WI38 (cell line): Measurements from ENCODE around the gene PCBP3.
"Not testable (repeated sequence)": the region's sequence is repeated elsewhere in the genome, so short reads cannot be mapped to it uniquely, and the experiment has no call there.

Experiments
- H3K4me3 ChIP-seq: 2 replicates; pipeline ENCODE4 v1.5.1; 2011; ENCODE audit warnings: low read depth, mild to moderate bottlenecking, control low read depth, low read length
- CTCF ChIP-seq: IDR thresholded peaks from 2 replicates; pipeline ENCODE4 v1.5.1; 2012; ENCODE audit warnings: low read depth, mild to moderate bottlenecking, control low read depth, low read length

Gene PCBP3

DNA sequence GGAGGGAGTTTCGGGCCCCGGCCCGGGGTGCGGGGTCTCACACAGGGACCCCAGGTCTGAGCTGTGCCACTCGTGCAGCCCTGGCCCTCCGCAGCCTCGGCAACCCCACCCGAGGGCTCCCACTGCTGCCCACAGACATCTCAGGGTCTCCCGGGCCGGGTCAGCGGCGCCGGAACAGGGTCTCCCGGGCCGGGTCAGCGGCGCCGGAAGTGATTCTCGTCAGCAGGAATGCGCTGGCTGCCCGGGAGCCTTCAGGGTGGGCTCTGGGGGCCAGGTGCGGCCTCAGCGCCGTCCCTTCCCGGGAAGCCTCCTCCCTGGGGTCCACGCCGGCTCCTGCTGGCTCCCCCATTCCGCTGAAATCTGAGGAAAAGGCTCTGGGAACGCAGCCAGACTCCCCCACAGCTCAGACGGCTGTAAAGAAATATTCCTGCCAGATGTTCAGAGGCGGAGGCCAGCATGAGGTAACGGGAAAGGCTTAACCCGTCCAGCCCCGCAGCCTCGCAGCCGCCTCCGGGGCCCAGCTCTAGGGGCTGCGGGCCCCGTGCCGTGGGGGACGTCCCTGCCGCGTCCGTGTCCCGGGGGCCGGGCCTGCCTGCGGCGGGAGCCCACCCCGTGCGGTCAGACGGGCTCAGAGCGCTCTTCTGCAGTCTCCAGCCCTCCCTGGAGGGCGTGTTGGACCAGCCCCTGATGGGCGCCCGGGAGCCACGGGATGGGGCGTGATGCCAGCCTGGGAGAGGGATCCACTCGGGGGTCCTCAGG is 329.4 kb downstream of the PCBP3 start:
- no peak for TF ChIP-seq CTCF
- H3K4me3 ChIP-seq, result peak overlapping the region; percentile 44

DNA sequence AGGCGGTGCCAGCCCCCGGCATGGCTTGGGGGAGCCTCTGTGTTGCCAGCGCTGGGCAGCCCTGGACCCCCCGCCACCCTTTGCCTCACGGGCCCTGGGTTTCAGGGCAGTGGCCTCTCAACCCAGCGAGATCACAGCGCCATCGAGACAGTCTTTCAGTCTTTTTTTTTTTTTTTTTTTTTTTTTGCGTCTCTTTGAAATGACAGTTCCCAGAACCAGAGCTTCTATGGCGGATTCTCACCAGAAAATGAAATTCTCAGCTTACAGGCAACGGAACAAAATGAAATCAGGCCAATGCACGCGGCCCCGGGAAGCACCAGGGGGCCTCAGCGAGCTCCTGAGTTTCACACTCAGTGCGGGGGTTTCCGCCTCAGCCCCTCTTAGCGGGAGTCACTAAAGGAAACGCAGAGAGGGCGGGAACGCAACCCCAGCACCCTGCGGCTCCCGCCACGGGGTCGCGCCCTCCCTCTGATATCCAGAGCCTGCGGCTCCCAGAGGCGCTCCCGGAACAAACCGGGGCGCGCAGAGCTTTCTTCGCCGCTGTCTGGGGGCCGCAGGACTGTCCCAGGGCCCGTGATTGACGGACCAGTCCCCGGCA is 330.0 kb downstream of the PCBP3 start:
- TF ChIP-seq CTCF, result peak; percentile 77
- peak overlapping the region; percentile 44 for H3K4me3 ChIP-seq

DNA sequence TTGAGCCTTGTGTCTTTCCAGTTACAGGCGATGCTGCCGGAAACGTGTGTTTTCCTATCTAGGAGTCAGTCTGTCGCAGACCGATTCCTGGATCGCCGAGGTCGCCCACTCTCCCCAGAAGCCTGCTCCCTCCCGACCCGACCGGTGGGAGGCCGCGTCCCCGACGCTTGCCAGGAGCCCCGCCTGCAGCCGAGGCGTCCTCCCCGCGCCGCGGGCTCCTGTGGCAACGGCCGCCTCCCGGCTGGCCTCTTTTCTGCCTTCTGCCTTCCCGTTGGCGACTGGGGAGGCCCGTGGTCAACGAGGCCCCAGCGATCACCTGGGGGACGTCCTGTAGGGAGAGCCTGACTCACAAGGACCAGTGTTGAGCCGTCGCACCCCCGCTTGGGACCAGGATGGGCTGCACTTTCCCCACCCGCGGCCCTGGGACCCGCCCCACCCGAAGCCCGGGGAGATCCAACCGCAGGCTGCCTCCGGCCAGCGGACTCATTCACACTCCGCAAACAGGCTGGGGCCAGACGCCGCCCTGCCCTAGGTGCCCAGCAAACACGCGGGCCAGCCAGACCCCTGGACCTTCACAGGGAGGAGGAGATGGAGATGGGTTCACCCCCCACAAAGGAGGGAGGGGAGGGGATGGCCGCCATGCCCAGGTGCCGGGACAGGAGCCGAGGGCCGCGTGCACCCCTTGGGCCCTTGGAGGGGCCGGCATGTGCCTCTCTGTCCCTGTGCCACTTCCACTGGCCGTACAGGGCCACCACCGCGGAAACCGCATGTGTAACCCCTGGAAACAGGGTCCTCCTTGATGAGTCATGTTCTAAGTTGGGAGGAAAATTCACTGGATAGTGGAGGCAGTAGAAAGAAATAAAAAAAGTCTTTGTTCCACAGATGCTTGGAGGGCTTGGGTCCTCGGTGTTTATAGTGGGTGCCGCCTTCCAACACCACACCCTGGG is 330.8 kb downstream of the PCBP3 start:
- peak overlapping the region; percentile 44 for H3K4me3 ChIP-seq
- no peak for TF ChIP-seq CTCF

DNA sequence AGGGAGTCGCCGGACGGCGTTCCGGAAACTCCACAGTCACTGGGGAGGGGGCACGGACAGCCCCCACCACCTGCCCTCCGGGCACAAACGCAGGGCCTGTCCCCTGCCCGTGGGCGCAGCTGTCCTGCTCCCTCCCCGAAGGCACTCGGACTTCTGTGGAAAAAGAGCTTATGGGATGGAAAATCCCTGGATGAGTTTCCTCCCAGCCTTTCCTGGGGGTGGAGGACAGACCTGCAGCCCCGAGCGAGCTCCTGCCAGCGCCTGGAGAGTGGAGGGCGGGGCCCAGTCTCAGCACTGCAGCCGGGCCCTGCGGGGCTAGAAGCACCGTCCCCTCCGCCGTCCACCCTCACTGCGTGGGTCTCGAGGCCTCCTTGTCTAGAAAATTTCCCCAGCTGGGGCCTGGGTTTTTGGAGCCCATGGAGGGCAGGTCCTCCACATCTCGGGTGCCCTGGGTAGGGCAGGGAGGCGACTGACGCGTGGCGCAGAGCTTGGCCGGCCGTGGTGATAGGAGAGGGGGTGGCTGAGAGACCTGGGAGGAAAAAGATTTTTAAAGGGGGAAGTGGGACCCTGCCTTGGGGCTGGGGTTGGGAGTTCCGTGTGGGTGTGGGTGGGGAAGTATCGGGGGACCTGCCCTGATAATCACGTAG is 331.6 kb downstream of the PCBP3 start:
- TF ChIP-seq CTCF, result no peak
- H3K4me3 ChIP-seq, result peak overlapping the region; percentile 44; the same call in 1 of the 2 replicates

DNA sequence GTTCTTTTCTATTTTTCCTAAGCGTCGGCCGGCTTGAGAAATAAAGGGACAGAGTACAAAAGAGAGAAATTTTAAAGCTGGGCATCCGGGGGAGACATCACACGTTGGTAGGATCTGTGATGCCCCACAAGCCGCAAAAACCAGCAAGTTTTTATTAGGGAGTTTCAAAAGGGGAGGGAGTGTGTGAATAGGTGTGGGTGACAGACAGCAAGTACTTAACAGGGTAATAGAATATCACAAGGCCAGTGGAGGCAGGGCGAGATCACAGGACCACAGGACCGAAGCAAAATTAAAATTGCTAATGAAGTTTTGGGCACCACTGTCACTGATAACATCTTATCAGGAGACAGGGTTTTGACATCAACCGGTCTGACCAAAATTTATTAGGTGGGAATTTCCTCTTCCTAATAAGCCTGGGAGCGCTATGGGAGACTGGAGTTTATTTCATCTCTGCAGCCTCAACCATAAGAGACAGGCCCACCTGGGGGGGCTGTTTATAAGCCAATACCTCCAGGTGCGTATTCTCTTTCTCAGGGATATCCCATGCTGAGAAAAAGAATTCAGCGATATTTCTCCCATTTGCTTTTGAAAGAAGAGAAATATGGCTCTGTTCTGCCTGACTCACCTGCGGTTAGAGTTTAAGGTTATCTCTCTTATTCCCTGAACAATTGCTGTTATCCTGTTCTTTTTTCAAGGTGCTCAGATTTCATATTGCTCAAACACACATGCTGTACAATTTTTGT is 332.3 kb downstream of the PCBP3 start:
- not testable (repeated sequence) for H3K4me3 ChIP-seq

GRCh38 chr21:45976701-45977311 is 333.3 kb downstream of the PCBP3 start:
- no peak overlapping the region for H3K4me3 ChIP-seq
- TF ChIP-seq CTCF, result no peak

GRCh38 chr21:45977396-45977795 is 333.9 kb downstream of the PCBP3 start:
- TF ChIP-seq CTCF, result no peak
- no peak overlapping the region for H3K4me3 ChIP-seq
